ENCODE measurements around the gene UBIAD1.
A peak's percentile ranks its signal among the peaks of the same experiment; 100 is the strongest.

Gene UBIAD1

DNA sequence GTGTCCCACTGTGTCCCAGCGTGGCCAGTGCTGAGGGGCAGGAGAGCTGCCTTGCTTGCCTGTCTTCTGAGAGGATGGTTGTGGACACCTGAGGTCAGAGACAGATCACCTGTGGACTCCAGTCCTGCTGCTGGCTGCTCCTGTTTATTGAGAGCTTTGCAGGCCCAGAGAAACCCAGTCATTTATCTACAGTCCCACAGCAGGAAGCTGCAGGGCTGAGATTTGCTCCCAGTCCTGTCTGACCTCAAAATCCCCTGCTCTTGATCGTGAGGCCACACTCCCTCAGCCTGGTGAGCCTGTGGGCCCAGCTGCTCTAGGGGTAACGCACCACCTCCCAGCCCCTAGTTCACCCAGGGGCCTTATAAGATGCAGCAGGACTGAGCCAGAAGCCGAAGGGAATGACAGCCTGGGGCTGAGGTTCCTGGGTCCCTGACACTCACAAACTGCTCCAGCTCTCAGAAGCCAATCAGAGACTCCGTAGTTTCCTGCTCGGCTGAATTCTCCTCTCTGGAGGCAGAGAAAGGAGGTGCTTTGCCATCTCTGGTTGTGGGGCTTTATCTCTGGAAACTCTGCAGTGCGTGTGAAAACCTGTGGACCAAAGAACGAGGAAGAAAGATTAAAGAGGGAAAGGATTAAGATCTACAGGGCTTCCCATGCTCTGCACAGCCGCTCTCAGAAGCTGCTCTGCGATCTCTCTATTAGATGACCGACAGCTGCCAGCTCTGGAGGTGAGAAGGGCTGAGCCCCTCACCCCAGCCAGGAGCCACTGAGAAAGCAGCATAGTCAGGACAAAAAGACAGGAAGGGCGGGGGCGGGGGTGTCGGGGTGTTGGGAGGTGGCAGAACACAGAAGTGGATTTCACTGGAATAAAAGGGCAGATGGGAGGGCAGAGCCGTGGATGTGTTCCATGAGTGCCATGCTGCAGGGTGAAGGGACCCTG lies 39.1 kb downstream of the UBIAD1 start:
- no peak for DNase-seq (ENCODE audit: low read depth in 2 of 2)

DNA sequence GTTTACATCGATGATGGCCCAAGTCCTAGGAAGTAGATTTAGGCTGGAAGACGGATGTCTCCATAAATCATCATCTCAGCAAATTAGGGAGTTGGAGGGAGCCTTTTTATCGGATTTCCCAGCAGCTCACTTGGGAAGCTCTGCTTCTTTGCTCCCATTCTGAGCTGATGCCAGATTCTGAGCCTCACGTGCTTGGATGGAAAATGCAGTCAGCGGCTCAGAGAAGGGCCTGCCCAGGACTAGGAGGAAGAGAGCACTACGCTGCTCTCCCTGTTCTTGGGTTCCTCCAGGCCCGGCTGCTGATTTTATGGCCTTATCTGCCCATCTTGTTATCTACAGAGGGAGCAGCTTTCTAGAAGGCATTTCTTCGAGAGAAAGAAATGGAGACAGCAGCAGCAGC lies 42.0 kb downstream of the UBIAD1 start:
- DNase-seq (ENCODE audit: low read depth in 2 of 2) = no peak

GRCh38 chr1:11316701-11317100 lies 43.7 kb downstream of the UBIAD1 start:
- DNase-seq (ENCODE audit: low read depth in 2 of 2) = no peak

DNA sequence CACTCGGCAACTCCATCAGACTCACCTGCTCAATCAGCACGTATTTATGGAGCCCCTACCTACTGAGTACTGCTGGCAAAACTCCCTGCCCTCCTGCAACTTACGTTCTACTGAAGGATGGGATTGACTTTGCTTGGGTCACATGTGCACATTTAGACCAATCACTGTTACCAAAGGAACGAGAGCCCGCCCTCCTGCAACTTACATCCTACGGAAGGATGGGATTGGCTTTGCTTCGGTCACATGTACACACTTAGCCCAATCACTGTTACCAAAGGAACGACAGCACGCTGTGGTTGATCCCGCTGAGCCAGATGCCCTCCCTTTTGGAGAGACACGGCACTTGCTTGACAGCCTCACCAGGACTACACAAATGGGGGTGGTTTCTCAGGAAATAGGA lies 46.0 kb downstream of the UBIAD1 start:
- DNase-seq (ENCODE audit: low read depth in 2 of 2) = no peak

DNA sequence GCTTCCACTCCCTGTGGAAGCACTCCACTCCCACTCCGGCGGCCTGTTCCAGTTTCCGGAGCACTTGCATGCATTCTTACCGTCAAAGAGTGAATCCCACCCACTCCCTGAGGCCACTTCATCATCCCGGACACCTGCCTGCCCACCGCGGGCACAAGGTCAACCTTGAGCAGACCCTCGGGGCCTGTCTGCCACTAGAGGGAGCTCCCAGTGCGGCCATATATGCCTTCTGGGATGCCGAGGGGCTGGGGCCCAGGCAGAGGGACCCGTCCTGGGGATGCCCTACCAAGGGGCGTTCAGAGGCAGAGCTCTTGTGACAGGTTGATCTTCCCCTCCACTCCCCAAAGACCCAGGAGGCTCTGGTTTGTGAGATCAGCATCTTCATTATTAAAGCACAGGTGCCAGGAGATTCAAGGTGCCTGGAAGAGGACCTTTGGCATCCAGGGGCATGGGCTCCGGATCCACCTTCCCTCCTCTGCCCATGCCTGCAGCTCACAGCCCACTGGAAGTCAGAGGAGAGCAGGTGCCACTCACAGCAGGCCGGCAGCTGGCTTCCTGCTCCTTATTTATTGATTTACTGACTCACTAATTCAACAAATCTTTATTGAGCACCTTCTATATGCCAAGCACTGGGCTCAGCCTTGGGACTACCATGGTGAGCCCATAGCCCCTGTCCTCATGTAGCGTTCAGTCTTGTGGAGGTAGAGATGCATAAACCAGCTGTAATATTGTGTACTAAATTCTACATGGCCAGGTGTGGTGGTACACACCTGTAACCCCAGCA lies 47.3 kb downstream of the UBIAD1 start:
- no peak for DNase-seq (ENCODE audit: low read depth in 2 of 2)

- no peak for DNase-seq (ENCODE audit: low read depth in 2 of 2)
Observed at GRCh38 chr1:11321656-11322491, 48.9 kb downstream of the UBIAD1 start.

GRCh38 chr1:11324567-11325165 lies 51.7 kb downstream of the UBIAD1 start:
- DNase-seq (ENCODE audit: low read depth in 2 of 2) = no peak

GRCh38 chr1:11326070-11326469 lies 53.1 kb downstream of the UBIAD1 start:
- DNase-seq (ENCODE audit: low read depth in 2 of 2) = no peak

GRCh38 chr1:11328444-11328843 lies 55.4 kb downstream of the UBIAD1 start:
- DNase-seq (ENCODE audit: low read depth in 2 of 2) = no peak

GRCh38 chr1:11330411-11330810 lies 57.4 kb downstream of the UBIAD1 start:
- no peak for DNase-seq (ENCODE audit: low read depth in 2 of 2)

DNA sequence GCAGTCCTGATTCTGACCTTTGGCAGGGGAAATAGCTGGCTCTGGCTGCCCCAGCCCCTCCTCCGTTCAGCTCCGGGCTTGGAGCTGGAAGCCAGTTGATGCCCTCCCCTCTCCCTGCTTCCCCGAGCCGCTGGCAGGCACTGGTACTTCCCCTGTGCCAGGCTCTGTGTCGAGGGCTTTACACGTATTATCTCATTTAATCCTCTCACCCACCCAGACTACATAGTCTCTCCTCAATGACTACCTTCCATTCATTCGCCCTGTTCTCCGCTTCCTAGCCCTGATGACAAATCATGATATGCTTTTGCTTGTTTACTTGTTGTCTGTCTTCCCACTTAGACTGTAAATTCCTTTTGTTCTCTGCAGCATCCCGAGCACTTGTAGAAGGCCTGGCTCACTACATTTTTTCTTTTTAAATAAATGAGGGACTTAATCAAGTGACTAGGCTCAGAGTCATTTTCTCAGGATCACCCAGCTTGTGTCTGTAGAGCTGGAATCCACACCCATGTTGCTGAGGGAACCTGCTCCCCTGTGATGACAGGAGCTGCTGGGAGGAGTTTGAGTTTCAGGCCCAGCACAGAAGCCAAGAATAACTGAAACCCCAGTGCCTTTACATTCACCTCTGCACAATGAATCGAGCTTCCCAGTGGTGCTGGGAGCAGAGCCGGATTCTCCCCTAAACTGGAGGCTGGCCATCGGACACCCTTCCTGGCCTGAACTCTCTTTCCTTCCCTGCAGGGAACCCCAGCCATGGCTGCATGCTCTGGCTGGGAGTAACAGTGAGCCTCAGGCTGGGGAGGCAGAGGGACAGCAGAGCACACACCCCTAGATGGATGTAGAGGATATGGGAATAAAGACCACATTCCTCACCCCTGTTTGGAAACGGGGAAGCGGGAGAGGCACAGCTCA lies 58.3 kb downstream of the UBIAD1 start:
- DNase-seq (ENCODE audit: low read depth in 2 of 2) = no peak

GRCh38 chr1:11331945-11332546 lies 59.0 kb downstream of the UBIAD1 start:
- DNase-seq (ENCODE audit: low read depth in 2 of 2) = no peak

- no peak for DNase-seq (ENCODE audit: low read depth in 2 of 2)
Observed at GRCh38 chr1:11333631-11334030, 60.6 kb downstream of the UBIAD1 start.

GRCh38 chr1:11334261-11334804 lies 61.3 kb downstream of the UBIAD1 start:
- DNase-seq (ENCODE audit: low read depth in 2 of 2) = no peak

GRCh38 chr1:11334821-11335220 lies 61.8 kb downstream of the UBIAD1 start:
- no peak for DNase-seq (ENCODE audit: low read depth in 2 of 2)

GRCh38 chr1:11335417-11336056 lies 62.5 kb downstream of the UBIAD1 start:
- peak; percentile 17 for DNase-seq (ENCODE audit: low read depth in 2 of 2)

GRCh38 chr1:11337580-11338073 lies 64.6 kb downstream of the UBIAD1 start:
- peak; percentile 52 for DNase-seq (ENCODE audit: low read depth in 2 of 2)
